Ishikawa (cell line): ENCODE data around the gene OBSCN.
A peak's percentile ranks its signal among the peaks of the same experiment; 100 is the strongest.

Experiments
- CEBPB ChIP-seq: IDR thresholded peaks from 2 replicates; pipeline ENCODE4 v1.6.1; 2012
- CREB1 ChIP-seq: IDR thresholded peaks from 2 replicates; pipeline ENCODE4 v1.6.1; 2012; ENCODE audit warnings: low read depth
- EGR1 ChIP-seq: IDR thresholded peaks from 2 replicates; pipeline ENCODE4 v1.6.1; 2012
- EP300 ChIP-seq: IDR thresholded peaks from 2 replicates; pipeline ENCODE4 v1.6.1; 2012; ENCODE audit warnings: borderline replicate concordance
- FOXM1 ChIP-seq: IDR thresholded peaks from 2 replicates; pipeline ENCODE4 v1.6.1; 2012; ENCODE audit warnings: low read depth, borderline replicate concordance
- MAX ChIP-seq: IDR thresholded peaks from 2 replicates; pipeline ENCODE4 v1.6.1; 2012
- NFIC ChIP-seq: IDR thresholded peaks from 2 replicates; pipeline ENCODE4 v1.6.1; 2012
- RAD21 ChIP-seq: IDR thresholded peaks from 2 replicates; pipeline ENCODE4 v1.6.1; 2012; ENCODE audit warnings: low read depth
- TAF1 ChIP-seq: IDR thresholded peaks from 2 replicates; pipeline ENCODE4 v1.6.1; 2012; ENCODE audit warnings: low read depth, mild to moderate bottlenecking
- TCF12 ChIP-seq: IDR thresholded peaks from 2 replicates; pipeline ENCODE4 v1.6.1; 2012; ENCODE audit warnings: low read depth
- TEAD4 ChIP-seq: IDR thresholded peaks from 2 replicates; pipeline ENCODE4 v1.6.1; 2012
- USF1 ChIP-seq: IDR thresholded peaks from 2 replicates; pipeline ENCODE4 v1.6.1; 2012
- YY1 ChIP-seq: IDR thresholded peaks from 2 replicates; pipeline ENCODE4 v1.6.1; 2012; ENCODE audit warnings: low read depth
- ZBTB7A ChIP-seq: IDR thresholded peaks from 2 replicates; pipeline ENCODE4 v1.6.1; 2012; ENCODE audit warnings: low read depth
- TF ChIP-seq, protein P1 (sequence below): IDR thresholded peaks from 2 replicates; pipeline ENCODE4 v1.6.1; 2012; ENCODE audit warnings: low read depth, mild to moderate bottlenecking

The OBSCN gene

GRCh38 chr1:228165372-228166169, 42.3 kb upstream of the OBSCN start, which contains the start of gene IBA57:
Gene IBA57, plus strand, starts transcription at chr1:228165804. Its CDS starts 13 bp downstream, at chr1:228165817.
- TF ChIP-seq FOXM1, result no peak
- no peak for TF ChIP-seq EP300
- 0 out of 2 replicates have a peak, but pooled peaks have one; percentile 9 for TF ChIP-seq USF1
- no peak for TF ChIP-seq TEAD4
- peak; percentile 91 for TF ChIP-seq CREB1
- no peak for TF ChIP-seq ZBTB7A
- TF ChIP-seq, protein P1, sequence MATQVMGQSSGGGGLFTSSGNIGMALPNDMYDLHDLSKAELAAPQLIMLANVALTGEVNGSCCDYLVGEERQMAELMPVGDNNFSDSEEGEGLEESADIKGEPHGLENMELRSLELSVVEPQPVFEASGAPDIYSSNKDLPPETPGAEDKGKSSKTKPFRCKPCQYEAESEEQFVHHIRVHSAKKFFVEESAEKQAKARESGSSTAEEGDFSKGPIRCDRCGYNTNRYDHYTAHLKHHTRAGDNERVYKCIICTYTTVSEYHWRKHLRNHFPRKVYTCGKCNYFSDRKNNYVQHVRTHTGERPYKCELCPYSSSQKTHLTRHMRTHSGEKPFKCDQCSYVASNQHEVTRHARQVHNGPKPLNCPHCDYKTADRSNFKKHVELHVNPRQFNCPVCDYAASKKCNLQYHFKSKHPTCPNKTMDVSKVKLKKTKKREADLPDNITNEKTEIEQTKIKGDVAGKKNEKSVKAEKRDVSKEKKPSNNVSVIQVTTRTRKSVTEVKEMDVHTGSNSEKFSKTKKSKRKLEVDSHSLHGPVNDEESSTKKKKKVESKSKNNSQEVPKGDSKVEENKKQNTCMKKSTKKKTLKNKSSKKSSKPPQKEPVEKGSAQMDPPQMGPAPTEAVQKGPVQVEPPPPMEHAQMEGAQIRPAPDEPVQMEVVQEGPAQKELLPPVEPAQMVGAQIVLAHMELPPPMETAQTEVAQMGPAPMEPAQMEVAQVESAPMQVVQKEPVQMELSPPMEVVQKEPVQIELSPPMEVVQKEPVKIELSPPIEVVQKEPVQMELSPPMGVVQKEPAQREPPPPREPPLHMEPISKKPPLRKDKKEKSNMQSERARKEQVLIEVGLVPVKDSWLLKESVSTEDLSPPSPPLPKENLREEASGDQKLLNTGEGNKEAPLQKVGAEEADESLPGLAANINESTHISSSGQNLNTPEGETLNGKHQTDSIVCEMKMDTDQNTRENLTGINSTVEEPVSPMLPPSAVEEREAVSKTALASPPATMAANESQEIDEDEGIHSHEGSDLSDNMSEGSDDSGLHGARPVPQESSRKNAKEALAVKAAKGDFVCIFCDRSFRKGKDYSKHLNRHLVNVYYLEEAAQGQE, result no peak
- TF ChIP-seq NFIC, result no peak
- TF ChIP-seq TAF1, result peak; percentile 42; the same call in 1 of the 2 replicates
- no peak for TF ChIP-seq TCF12
- TF ChIP-seq RAD21, result peak; percentile 33; the same call in 1 of the 2 replicates
- 0 out of 2 replicates have a peak, but pooled peaks have one; percentile 60 for TF ChIP-seq EGR1
- peak; percentile 40 for TF ChIP-seq MAX
- TF ChIP-seq CEBPB, result no peak
- TF ChIP-seq YY1, result peak; percentile 93

- TF ChIP-seq YY1 (no peak), ZBTB7A (peak; percentile 61)
These were observed 41.5 kb upstream of the OBSCN start for GRCh38 chr1:228166170-228166936.

GRCh38 chr1:228168563-228169270, 39.1 kb upstream of the OBSCN start:
- TF ChIP-seq CREB1, result no peak
- TF ChIP-seq RAD21, result no peak
- TF ChIP-seq YY1, result no peak
- TF ChIP-seq EP300, result no peak
- TF ChIP-seq TCF12, result no peak
- TF ChIP-seq EGR1, result no peak
- no peak for TF ChIP-seq FOXM1
- no peak for TF ChIP-seq USF1
- TF ChIP-seq ZBTB7A, result no peak
- TF ChIP-seq NFIC, result no peak
- no peak for TF ChIP-seq TAF1
- TF ChIP-seq, protein P1, result no peak
- no peak for TF ChIP-seq CEBPB
- TF ChIP-seq MAX, result no peak
- no peak for TF ChIP-seq TEAD4

GRCh38 chr1:228169345-228169744, 38.5 kb upstream of the OBSCN start:
- no peak for TF ChIP-seq CEBPB
- TF ChIP-seq CREB1, result no peak
- TF ChIP-seq EGR1, result no peak
- TF ChIP-seq EP300, result no peak
- no peak for TF ChIP-seq USF1
- no peak for TF ChIP-seq RAD21
- no peak for TF ChIP-seq TEAD4
- no peak for TF ChIP-seq NFIC
- no peak for TF ChIP-seq MAX
- TF ChIP-seq FOXM1, result no peak
- no peak for TF ChIP-seq TAF1
- TF ChIP-seq TCF12, result no peak
- TF ChIP-seq YY1, result no peak
- no peak for TF ChIP-seq ZBTB7A
- TF ChIP-seq, protein P1, result no peak
